Thoracic aorta (tissue), 2 donors: ENCODE results near the gene MYL2. TPM values are rescaled to one million over a fixed set of nuclear protein-coding genes. Genes with fewer than 3 reads are reported as not detected.

Experiments
- ATAC-seq: fragments of 150-250 bp; one replicate; pipeline ENCODE4 v1.8.0; 2017; ENCODE audit warnings: low read depth; ENCODE audit not compliant: insufficient number of reproducible peaks, low FRiP score
- DNase-seq: peaks from one replicate; pipeline ENCODE4 v3.0.0-alpha.2; 2020; ENCODE audit warnings: low spot score
- H3K27ac ChIP-seq, 2 donors: fragments of 200-600 bp; sonication (generic); 1 replicate in 1 of 2; 2 replicates in 1 of 2; pipeline ENCODE4 v1.5.1; 2016; ENCODE audit warnings: mild to moderate bottlenecking in 2 of 2, moderate library complexity in 2 of 2
- H3K27me3 ChIP-seq: fragments of 200-600 bp; sonication (generic); replicated peaks from 2 replicates; pipeline ENCODE4 v1.6.0; 2016; ENCODE audit warnings: mild to moderate bottlenecking; ENCODE audit not compliant: insufficient read depth
- H3K36me3 ChIP-seq: fragments of 200-600 bp; sonication (generic); one replicate; pipeline ENCODE4 v1.5.1; 2016
- H3K4me1 ChIP-seq, 2 donors: fragments of 200-600 bp; sonication (generic); 1 replicate in 1 of 2; 2 replicates in 1 of 2; pipeline versions ENCODE4 v1.5.1 to v1.6.0; 2016; ENCODE audit warnings: low read depth in 2 of 2, mild to moderate bottlenecking in 1 of 2; ENCODE audit not compliant: control insufficient read depth in 1 of 2
- H3K4me3 ChIP-seq: fragments of 200-600 bp; sonication (generic); 2 replicates; pipeline ENCODE4 v1.5.1; 2016; ENCODE audit warnings: mild to moderate bottlenecking
- H3K9me3 ChIP-seq: fragments of 200-600 bp; sonication (generic); 2 replicates; pipeline ENCODE4 v1.5.1; 2016
- CTCF ChIP-seq: fragments of 200-600 bp; sonication (generic); IDR thresholded peaks from one replicate; pipeline ENCODE4 v1.5.1; 2019; ENCODE audit warnings: antibody characterized with exemption
- total RNA-seq, 2 donors: library from RNA; depleted of rRNA; stranded (reverse); fragments of >200 nt; gene quantifications; one replicate each; pipeline versions ENCODE4 v1.1.0 to v1.2.3, GENCODE V29; 2016

The MYL2 gene
- total RNA-seq, 2 donors from 2014 or later, result 0.81 to 1.9 TPM

- ATAC-seq (no peak), DNase-seq (no peak)
- Histone ChIP-seq H3K27me3 (no peaks in the 10 kb centered on the region), H3K4me1 (no peaks in the 10 kb centered on the region), H3K36me3 (no peaks in the 10 kb centered on the region), H3K27ac (no peak overlapping the region), H3K4me3 (no peak overlapping the region), H3K9me3 (no peaks in the 10 kb centered on the region)
- no peak for TF ChIP-seq CTCF
Measured at GRCh38 chr12:110916295-110916875, 4.0 kb downstream of the MYL2 start.

DNA sequence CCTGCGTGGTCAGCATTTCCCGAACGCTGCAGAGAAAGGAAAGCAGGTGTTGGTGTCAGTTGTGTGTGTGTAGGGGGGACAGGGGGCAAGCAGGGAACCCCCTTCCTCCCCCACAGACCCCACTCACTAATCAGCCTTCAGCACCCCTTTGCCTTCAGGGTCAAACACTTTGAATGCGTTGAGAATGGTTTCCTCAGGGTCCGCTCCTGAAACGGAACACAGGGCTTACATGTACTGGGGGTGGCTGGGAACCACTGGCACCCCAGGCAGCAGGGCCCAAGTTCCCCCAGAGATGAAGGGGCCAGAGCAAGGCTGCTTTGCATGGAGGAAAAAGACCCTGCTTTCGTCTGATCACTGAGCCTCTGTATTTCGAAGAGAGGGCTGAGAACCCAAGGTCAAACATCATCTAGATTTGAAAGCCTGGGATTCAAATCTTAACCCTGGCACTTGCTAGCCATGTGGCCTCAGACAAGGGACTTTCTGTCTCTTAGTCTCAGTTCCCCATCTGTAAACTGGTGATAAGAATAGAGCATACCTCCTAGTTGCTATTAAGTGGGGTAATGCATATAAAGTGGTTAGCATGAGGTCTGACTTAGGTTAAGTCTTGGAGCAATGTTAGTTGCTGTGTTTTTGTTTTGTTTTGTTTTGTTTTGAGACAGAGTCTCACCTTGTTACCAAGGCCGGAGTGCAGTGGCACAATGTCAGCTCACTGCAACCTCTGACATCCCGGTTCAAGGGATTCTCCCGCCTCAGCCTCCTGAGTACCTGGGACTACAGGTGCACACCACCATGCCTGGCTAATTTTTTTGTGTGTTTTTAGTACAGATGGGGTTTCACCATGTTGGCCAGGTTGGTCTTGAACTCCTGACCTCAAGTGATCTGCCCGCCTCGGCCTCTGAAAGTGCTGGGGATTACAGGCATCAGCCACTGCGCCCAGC lies 7.0 kb downstream of the MYL2 start:
- DNase-seq (no peak), ATAC-seq (no peak)
- no peak overlapping the region for H3K4me3 ChIP-seq
- no peaks in the 10 kb centered on the region for H3K36me3 ChIP-seq
- no peaks in the 10 kb centered on the region for H3K9me3 ChIP-seq
- no peak for TF ChIP-seq CTCF
- H3K27ac ChIP-seq, result no peak overlapping the region
- H3K27me3 ChIP-seq, result no peaks in the 10 kb centered on the region
- no peaks in the 10 kb centered on the region for H3K4me1 ChIP-seq

GRCh38 chr12:110912263-110912662 lies 8.1 kb downstream of the MYL2 start:
- Histone ChIP-seq H3K4me1 (no peaks in the 10 kb centered on the region), H3K36me3 (no peaks in the 10 kb centered on the region), H3K27ac (no peak overlapping the region), H3K27me3 (no peaks in the 10 kb centered on the region), H3K4me3 (no peak overlapping the region), H3K9me3 (no peaks in the 10 kb centered on the region)
- TF ChIP-seq CTCF, result no peak
- ATAC-seq, result no peak
- no peak for DNase-seq

DNA sequence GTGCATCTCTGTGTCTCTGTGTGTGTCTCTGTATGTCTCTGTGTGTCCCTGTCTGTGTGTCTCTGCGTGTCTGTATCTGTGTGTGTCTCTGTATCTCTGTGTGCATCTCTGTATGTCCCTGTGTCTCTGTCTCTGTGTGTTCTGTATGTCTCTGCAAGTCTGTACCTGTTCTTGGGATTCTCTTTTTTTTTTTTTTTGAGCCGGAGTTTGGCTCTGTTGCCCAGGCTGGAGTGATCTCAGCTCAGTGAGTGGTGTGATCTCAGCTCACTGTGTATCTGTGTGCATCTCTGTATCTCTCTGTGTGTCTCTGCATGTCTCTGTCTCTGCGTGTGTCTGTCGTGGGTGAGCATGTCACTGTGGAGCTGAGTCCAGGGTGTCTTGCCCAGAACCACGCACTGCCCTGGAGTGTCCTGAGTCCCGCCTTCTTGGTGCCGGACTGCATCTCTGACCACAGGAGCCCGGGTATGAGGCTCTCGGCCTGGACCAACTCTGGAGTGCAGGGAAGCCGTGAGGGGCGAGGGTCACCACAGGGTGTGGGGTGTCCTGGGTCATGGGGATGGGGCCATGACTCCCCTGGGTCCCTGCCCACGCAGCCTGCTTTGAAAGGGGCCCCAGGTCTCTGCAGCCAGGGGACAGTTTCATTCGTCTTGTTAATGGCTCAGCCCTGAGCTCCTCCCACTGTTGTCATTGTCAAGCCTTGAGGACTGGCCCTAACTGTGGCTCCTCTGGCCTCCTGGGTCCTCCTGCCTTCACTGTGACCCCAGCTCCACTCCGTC lies 11.8 kb downstream of the MYL2 start:
- DNase-seq (no peak), ATAC-seq (no peak)
- Histone ChIP-seq H3K27ac (no peak overlapping the region), H3K4me1 (no peaks in the 10 kb centered on the region), H3K9me3 (no peaks in the 10 kb centered on the region), H3K27me3 (no peaks in the 10 kb centered on the region), H3K4me3 (no peak overlapping the region), H3K36me3 (no peaks in the 10 kb centered on the region)
- TF ChIP-seq CTCF, result no peak

GRCh38 chr12:110907583-110907982 lies 12.8 kb downstream of the MYL2 start:
- ATAC-seq, result no peak
- Histone ChIP-seq H3K36me3 (no peaks in the 10 kb centered on the region), H3K27me3 (no peaks in the 10 kb centered on the region), H3K4me1 (no peaks in the 10 kb centered on the region), H3K4me3 (no peak overlapping the region), H3K27ac (no peak overlapping the region), H3K9me3 (no peaks in the 10 kb centered on the region)
- no peak for DNase-seq
- no peak for TF ChIP-seq CTCF
